ENCODE data around the gene C17orf100.

DNA sequence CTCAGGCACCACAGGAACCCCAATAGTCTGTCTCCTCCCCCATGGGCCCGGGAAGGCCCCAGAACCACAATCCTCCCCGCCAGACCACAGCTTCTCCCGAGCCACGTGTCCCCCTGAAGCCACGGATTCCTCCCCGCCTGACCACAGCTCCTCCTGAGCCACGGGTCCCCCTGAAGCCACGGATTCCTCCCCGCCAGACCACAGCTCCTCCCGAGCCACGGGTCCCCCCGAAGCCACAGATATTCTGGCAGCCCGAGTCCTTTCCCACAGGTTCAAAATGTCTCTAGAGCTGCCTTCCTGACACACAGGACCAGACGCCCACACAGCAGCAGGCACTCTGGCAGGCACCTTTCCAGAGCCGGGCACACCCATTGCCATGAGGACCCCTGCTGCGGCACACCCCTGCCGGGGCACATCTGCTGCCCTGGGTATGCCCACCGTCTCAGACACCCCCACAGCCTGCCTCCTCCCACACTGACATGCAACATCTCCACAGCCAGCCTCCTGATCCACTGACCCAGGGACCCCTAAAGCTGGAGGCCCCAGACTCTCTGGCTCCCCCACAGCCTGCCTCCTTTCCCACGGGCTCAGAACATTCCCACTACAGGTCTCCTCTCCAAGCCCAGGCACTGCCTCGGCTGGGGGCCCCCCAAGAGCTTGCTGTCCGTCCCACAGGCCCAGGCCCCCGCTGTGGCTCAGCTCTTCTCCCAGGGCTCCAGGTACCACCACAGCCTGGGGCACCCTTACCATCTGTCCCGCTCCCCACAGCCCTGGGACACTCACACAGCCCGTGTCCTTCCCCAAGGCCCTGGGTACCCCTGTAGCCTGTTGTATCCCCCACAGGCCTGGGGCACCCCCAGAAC is 13.3 kb upstream of the C17orf100 start:
- no peak for TF ChIP-seq POLR2AphosphoS5 (IDR thresholded peaks at IDR 0.05)
- TF ChIP-seq CTCF (IDR thresholded peaks at IDR 0.05) = no peak
- no peak for TF ChIP-seq POLR2A (IDR thresholded peaks at IDR 0.05)
- no peak for TF ChIP-seq EP300 (IDR thresholded peaks at IDR 0.05)

Data from suprapubic skin (tissue), 4 donors.